NCI-H345 (cell line): Measurements from ENCODE around the gene TPO.

Experiments used
- DNase-seq: peaks from one replicate; lab custom pipeline; 2025; lab: John Stamatoyannopoulos, UW

Gene TPO

DNA sequence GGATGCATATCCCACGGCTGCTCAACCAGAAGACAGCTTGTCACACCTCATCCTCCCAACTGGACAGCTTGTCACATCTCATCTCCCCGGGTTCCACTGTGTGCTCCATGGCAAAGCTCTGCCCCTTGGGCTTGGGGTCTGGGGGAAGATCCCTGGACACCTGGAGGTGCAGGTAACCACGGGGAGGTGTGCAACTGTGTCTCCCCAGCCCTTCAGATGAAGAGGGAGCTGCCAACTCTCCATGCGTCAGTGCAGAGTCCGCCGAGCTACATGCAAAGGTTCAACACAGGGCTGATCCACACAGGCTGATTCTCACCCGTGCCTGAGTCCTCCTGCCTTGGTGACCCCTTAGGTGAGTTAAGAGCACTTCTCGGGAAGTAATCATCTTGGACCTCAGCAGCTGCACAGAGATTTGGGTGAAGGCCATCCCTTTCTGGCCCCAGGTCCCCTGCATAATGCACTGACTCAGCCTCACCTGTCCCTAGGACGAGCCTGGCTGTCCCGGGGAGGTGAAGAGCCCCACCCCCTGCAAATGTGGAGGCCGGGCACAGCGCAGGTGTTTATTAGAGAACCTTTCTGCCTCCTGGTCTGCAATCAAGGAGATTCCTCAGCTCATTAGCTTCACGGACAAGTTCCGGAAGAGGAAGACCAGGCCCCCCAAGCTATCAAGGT lies 173.1 kb downstream of the TPO start:
- no peak for DNase-seq

DNA sequence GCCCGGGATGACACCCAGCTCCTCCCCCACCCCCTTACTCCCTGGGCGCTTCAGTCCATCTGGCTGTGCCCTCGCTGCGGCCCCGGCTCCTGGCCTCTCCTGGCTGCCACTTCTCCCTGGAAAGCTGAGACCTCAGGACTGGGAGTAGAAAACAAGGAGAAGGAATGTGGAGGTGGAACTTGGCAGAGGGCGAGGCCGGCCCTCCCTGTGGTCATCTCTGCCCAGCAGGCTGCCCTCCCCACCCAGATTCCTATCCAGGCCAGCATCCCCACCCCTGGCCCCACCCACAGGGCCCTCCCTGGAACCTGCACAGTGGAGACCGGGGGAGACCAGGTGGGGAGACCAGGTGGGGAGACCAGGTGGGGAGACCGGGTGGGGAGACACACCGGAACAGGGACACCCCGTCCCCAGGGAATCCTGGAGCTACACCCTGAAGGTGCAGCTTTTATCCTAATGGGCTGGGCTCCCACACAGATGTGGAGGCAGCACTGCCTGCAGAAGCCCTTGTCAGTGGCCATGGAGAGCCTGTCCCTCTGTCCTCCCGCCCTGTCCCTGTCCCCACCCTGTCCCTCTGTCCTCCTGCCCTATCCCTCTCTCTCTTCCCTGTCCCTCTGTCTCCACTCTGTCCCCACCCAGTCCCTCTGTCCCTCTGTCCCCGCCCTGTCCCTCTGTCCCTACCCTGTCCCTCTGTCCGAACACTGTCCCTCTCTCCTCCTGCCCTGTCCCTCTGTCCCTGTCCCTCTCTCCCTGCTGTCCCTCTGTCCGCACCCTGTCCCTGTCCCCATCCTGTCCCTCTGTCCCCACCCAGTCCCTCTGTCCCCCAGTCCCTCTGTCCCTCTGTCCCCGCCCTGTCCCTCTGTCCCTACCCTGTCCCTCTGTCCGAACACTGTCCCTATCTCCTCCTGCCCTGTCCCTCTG lies 173.9 kb downstream of the TPO start:
- no peak for DNase-seq

DNA sequence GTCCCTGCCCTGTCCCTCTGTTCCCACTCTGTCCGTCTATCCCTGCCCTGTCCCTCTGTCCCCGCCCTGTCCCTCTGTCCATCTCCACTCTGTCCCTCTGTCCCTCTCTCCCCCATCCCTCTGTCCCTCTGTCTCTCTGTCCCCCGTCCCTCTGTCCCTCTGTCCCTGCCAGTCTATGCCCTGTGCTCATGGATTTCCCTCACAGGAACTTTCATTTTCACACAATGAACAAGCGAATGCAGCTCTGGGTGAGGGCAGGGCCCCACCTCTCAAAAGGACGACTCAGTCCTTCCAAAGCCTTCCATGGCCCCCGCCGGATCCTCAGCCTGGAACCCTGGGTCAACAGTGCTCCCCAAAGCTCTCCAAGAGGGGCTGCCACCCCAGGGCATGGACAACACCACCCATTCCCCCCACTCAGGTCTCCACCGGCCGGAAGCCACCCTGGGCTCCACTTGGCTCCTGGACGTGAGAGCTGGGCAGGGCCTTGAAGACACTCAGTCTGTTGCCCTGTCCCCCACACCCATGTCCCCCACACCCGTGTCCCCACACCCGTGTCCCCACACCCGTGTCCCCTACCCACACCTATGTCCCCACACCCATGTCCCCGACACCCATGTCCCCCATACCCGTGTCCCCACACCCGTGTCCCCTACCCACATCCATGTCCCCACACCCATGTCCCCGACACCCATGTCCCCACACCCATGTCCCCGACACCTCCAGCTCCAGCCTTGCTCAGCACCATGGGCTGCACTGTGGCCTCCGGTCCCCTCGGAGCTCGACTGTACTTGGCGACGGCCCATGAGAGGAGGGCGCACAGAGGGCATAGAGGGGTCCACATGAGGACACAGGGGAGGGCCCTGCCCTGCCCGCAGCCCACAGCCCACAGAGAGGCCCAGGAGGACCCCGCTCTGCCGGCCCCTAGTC lies 175.1 kb downstream of the TPO start:
- DNase-seq = no peak

DNA sequence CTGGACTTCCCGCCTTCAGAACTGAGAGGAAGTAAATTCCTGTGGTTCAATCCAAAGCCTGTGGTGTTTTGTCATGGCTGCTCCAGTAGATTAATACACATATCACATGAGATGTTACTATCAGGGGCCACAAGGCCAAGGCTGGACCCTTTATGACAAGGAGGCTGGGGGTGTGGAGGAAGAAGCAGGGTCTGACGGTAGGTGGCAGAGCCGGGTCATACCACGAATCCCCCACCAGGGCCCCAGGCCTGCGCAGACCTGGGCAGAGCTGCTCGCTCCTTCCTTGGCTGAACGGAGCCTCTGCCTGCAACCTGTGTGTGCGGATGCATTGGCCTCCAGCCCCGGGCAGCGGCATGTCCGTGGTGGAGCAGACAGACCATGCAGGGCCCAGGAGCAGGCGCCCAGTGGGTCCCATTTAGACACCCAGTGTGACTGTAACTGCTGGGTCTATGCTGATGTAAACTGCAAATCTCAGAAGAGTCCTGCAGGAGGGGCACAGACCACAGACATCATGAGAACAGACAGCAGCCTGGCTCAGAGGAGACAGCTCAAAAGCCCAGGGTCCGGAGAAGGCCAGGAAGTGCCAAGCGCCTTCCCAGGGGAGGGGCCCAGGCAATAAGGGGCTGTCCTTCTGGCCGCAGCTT lies 175.8 kb downstream of the TPO start:
- no peak for DNase-seq

DNA sequence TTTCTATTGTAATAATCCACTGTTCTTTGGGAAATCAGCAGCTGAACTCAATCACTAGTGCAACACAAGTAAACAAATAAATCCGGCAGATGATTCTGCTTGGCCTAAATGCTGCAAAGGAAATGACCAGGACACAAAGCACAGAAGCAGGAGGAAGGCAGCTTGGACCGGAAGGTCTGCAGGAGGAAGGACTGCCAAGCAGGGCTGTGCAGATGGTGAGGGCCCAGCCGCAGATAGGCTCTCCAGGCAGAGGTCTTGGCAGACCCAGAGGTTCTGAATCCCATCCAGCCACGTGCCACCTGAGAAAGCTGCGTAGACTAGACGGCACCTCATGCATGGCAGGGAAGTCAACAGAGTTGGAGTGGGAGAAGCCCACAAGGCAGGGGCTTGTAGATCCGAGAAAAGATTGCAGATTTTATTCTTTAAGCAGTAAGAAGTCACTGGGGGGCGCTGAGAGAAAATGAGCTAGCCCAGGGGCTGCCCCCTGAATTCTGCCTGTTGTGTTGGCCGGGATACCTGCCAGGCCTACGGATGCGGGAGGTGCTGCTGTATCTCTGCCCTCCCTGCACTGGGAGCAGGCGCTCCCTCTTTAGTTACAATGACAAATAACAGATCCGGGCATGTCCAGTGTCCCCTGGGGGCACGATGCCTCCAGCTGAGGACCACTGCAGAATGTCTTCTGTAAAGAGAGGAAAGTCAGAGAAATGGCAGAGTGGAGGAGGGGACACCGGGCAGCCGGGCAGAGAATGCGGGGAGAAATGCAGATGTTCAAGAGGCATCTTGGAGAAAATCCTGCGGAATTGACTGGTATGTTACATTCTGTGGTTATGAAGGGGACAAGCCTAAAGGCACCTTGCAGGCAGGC lies 177.6 kb downstream of the TPO start:
- no peak for DNase-seq

DNA sequence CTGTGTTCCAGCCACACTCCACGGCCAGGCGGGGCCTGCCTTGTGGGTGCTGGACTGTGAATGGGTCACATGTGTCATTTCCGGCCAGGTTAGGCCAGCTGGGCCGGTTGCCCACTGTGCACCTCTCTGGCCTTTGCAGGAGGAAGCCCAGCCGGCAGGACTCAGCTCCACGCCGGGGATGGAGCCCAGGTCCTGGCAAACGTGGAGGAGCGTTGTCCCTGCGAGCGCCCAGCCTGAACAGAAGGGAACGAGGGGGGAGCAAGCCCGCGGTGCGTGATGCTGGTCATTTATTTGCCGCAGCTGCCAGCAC lies 178.2 kb downstream of the TPO start:
- DNase-seq = no peak
